Measurements from ENCODE around the gene HS6ST2. TPM values are rescaled to one million over a fixed set of nuclear protein-coding genes. Genes with fewer than 3 reads are reported as not detected.

The HS6ST2 gene
- total and polyA plus RNA-seq, 10 of the 15 experiments (the other 5 are each of a cell fraction or from before 2014, with no cell fraction given) = not detected

DNA sequence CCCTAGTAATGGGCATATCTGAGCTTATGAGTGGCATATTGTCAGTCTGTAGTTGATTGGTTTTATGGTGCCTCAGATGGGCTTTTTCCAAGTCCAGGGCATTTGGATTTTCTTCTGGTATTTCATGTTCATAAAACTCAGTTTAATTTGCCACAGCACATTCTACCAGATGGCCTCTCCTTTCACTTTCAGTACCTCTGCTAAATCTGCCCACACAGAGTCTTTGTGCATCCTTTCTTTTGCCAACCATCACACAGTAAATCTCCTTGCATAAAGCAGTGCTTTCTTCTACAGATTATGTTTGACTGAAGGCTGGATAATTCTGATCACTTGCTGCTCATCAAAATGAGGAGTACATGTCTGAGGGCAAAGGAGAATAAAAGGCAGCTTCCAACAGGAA is 98.2 kb downstream of the HS6ST2 start:
- in situ Hi-C loops (cut with MboI) = no loop called here

More for the DNA sequence above, 98.2 kb downstream of the HS6ST2 start:
- TF ChIP-seq ZNF217 (IDR thresholded peaks at IDR 0.05) (no peak), IKZF2 (IDR thresholded peaks at IDR 0.05) (no peak), POLR2A (IDR thresholded peaks at IDR 0.05; ENCODE audit: low read depth, low read length) (no peak), HDGF (IDR thresholded peaks at IDR 0.05) (no peak), STAT1 (conservative IDR thresholded peaks at IDR 0.05) (no peak), BCL11A (IDR thresholded peaks at IDR 0.05; ENCODE audit: low read depth, low read length) (no peak), ZNF622 (IDR thresholded peaks at IDR 0.05) (no peak), CHD2 (IDR thresholded peaks at IDR 0.05; ENCODE audit: borderline replicate concordance, low read depth, low read length) (no peak), TCF3 (IDR thresholded peaks at IDR 0.05; ENCODE audit: borderline replicate concordance, insufficient read depth, low read depth, low read length) (no peak), GATAD2B (conservative IDR thresholded peaks at IDR 0.05; ENCODE audit: low read depth) (no peak)
- TF ChIP-seq, protein P1, sequence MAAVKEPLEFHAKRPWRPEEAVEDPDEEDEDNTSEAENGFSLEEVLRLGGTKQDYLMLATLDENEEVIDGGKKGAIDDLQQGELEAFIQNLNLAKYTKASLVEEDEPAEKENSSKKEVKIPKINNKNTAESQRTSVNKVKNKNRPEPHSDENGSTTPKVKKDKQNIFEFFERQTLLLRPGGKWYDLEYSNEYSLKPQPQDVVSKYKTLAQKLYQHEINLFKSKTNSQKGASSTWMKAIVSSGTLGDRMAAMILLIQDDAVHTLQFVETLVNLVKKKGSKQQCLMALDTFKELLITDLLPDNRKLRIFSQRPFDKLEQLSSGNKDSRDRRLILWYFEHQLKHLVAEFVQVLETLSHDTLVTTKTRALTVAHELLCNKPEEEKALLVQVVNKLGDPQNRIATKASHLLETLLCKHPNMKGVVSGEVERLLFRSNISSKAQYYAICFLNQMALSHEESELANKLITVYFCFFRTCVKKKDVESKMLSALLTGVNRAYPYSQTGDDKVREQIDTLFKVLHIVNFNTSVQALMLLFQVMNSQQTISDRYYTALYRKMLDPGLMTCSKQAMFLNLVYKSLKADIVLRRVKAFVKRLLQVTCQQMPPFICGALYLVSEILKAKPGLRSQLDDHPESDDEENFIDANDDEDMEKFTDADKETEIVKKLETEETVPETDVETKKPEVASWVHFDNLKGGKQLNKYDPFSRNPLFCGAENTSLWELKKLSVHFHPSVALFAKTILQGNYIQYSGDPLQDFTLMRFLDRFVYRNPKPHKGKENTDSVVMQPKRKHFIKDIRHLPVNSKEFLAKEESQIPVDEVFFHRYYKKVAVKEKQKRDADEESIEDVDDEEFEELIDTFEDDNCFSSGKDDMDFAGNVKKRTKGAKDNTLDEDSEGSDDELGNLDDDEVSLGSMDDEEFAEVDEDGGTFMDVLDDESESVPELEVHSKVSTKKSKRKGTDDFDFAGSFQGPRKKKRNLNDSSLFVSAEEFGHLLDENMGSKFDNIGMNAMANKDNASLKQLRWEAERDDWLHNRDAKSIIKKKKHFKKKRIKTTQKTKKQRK (IDR thresholded peaks at IDR 0.05; ENCODE audit: low read depth, low read length) = no peak
- TF ChIP-seq, protein P2, sequence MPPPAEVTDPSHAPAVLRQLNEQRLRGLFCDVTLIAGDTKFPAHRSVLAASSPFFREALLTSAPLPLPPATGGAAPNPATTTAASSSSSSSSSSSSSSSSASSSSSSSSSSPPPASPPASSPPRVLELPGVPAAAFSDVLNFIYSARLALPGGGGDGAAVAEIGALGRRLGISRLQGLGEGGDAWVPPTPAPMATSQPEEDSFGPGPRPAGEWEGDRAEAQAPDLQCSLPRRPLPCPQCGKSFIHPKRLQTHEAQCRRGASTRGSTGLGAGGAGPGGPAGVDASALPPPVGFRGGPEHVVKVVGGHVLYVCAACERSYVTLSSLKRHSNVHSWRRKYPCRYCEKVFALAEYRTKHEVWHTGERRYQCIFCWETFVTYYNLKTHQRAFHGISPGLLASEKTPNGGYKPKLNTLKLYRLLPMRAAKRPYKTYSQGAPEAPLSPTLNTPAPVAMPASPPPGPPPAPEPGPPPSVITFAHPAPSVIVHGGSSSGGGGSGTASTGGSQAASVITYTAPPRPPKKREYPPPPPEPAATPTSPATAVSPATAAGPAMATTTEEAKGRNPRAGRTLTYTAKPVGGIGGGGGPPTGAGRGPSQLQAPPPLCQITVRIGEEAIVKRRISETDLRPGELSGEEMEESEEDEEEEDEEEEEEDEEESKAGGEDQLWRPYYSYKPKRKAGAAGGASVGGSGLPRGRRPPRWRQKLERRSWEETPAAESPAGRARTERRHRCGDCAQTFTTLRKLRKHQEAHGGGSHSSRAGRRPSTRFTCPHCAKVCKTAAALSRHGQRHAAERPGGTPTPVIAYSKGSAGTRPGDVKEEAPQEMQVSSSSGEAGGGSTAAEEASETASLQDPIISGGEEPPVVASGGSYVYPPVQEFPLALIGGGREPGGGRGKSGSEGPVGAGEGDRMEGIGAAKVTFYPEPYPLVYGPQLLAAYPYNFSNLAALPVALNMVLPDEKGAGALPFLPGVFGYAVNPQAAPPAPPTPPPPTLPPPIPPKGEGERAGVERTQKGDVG (CRISPR knock-in tag; IDR thresholded peaks at IDR 0.05) = no peak
- TF ChIP-seq, protein P3, sequence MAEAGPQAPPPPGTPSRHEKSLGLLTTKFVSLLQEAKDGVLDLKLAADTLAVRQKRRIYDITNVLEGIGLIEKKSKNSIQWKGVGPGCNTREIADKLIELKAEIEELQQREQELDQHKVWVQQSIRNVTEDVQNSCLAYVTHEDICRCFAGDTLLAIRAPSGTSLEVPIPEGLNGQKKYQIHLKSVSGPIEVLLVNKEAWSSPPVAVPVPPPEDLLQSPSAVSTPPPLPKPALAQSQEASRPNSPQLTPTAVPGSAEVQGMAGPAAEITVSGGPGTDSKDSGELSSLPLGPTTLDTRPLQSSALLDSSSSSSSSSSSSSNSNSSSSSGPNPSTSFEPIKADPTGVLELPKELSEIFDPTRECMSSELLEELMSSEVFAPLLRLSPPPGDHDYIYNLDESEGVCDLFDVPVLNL (IDR thresholded peaks at IDR 0.05; ENCODE audit: low read depth, low read length) = no peak
- Histone ChIP-seq H3K4me1 (ENCODE audit: control insufficient read depth, insufficient read depth, low read length) (no peaks in the 10 kb centered on the region), H3K9ac (ENCODE audit: control insufficient read depth, insufficient read depth, low read length) (no peak overlapping the region), H2AFZ (ENCODE audit: control insufficient read depth, low read depth, low read length) (no peak overlapping the region), H3K4me2 (ENCODE audit: control insufficient read depth, insufficient read depth) (no peak overlapping the region), H3K9me3 (replicated peaks; ENCODE audit: control insufficient read depth, insufficient read depth, low read length) (no peaks in the 10 kb centered on the region; the same call in 2 of the 3 replicates), H3K27me3 (replicated peaks in 1 of 2; ENCODE audit: control insufficient read depth in 2 of 2, insufficient read depth in 2 of 2, low read length in 1 of 2) (no peaks in the 10 kb centered on the region), H3K36me3 (ENCODE audit: control insufficient read depth in 2 of 2, insufficient read depth in 2 of 2, low read length in 1 of 2) (no peaks in the 10 kb centered on the region), H3K27ac (ENCODE audit: control insufficient read depth, insufficient read depth) (no peak overlapping the region), H3K79me2 (ENCODE audit: control insufficient read depth, insufficient read depth, low read length) (no peaks in the 10 kb centered on the region), H3K4me3 (no peak overlapping the region), H4K20me1 (ENCODE audit: control insufficient read depth, insufficient read depth) (no peaks in the 10 kb centered on the region)
- intact Hi-C loops (cut with micrococcal nuclease; ENCODE audit: unreplicated experiment) = no loop called here
- ChIA-PET CTCF (no interaction called here), SMC1A (ENCODE audit: uncharacterized antibody, unreplicated experiment) (no interaction called here), RAD21 (ENCODE audit: unreplicated experiment) (no interaction called here), POLR2A (no interaction called here)
- ATAC-seq = no peak
- no peak for DNase-seq (ENCODE audit: low read depth, low spot score)
- FAIRE-seq = peak; percentile 13
- BruUV-seq (replicated peaks) = no TSS peak

Data from GM12878 (cell line).